Parathyroid adenoma (tissue), 2 donors: ENCODE measurements around the gene DGLUCY.

Experiments used
- H2AFZ ChIP-seq: fragments of 300-600 bp; sonication (generic); one replicate; pipeline ENCODE4 v1.7.0; 2017; ENCODE audit warnings: antibody characterized with exemption, mild to moderate bottlenecking
- H3K27ac ChIP-seq: fragments of 300-600 bp; sonication (generic); one replicate; pipeline ENCODE4 v1.7.0; 2017
- H3K27me3 ChIP-seq: fragments of 300-600 bp; sonication (generic); one replicate; pipeline ENCODE4 v1.7.0; 2017; ENCODE audit warnings: low read length; ENCODE audit not compliant: control insufficient read depth, insufficient read depth
- H3K36me3 ChIP-seq: fragments of 300-600 bp; sonication (generic); one replicate; pipeline ENCODE4 v1.7.0; 2017; ENCODE audit warnings: low read length; ENCODE audit not compliant: control insufficient read depth, insufficient read depth
- H3K4me1 ChIP-seq: fragments of 300-600 bp; sonication (generic); one replicate; pipeline ENCODE4 v1.7.0; 2017; ENCODE audit warnings: control low read depth
- H3K4me2 ChIP-seq: fragments of 300-600 bp; sonication (generic); one replicate; pipeline ENCODE4 v1.7.0; 2017; ENCODE audit warnings: low read length
- H3K4me3 ChIP-seq: fragments of 300-600 bp; sonication (generic); one replicate; pipeline ENCODE4 v1.7.0; 2017; ENCODE audit warnings: low read depth, low read length
- H3K79me2 ChIP-seq: fragments of 300-600 bp; sonication (generic); one replicate; pipeline ENCODE4 v1.7.0; 2017; ENCODE audit warnings: control low read depth
- H3K9ac ChIP-seq: fragments of 300-600 bp; sonication (generic); one replicate; pipeline ENCODE4 v1.7.0; 2017; ENCODE audit warnings: mild to moderate bottlenecking
- H3K9me3 ChIP-seq: fragments of 300-600 bp; sonication (generic); one replicate; pipeline ENCODE4 v1.7.0; 2017; ENCODE audit warnings: low read length; ENCODE audit not compliant: control insufficient read depth
- TF ChIP-seq, protein P1 (sequence below): fragments of 300-600 bp; sonication (generic); IDR thresholded peaks from one replicate; pipeline ENCODE4 v1.7.0; 2017; ENCODE audit warnings: antibody characterized with exemption, mild to moderate bottlenecking
- donor health status: primary hyperparathyroidism.

Gene DGLUCY

DNA sequence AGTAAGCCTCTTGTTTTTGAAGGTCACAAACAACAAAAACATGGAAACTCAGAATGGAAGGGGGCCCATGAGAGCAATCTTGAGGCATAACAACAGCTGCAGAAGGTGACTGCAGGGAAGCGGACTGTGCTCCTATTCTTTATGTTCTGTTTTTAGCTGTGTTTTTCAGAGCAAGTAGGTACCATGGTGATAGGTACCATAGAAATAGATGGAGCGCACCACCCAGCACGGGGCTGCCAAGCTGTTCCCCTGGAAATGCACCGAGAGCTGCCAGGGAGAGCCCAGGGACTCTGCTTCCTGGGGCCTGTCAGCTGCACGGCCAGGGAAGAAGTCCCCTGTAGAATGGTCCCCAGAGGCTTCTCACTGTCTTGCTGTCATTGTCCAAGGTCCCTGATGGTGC lies 32.8 kb downstream of the DGLUCY start:
- Histone ChIP-seq H3K36me3 (no peaks in the 10 kb centered on the region), H3K4me1 (no peaks in the 10 kb centered on the region), H3K9me3 (no peaks in the 10 kb centered on the region), H3K79me2 (peaks cover 18% of the 10 kb centered on the region), H3K27ac (no peak overlapping the region), H3K4me2 (no peak overlapping the region), H2AFZ (no peak overlapping the region), H3K27me3 (no peaks in the 10 kb centered on the region), H3K4me3 (no peak overlapping the region), H3K9ac (no peak overlapping the region)
- TF ChIP-seq, protein P1, sequence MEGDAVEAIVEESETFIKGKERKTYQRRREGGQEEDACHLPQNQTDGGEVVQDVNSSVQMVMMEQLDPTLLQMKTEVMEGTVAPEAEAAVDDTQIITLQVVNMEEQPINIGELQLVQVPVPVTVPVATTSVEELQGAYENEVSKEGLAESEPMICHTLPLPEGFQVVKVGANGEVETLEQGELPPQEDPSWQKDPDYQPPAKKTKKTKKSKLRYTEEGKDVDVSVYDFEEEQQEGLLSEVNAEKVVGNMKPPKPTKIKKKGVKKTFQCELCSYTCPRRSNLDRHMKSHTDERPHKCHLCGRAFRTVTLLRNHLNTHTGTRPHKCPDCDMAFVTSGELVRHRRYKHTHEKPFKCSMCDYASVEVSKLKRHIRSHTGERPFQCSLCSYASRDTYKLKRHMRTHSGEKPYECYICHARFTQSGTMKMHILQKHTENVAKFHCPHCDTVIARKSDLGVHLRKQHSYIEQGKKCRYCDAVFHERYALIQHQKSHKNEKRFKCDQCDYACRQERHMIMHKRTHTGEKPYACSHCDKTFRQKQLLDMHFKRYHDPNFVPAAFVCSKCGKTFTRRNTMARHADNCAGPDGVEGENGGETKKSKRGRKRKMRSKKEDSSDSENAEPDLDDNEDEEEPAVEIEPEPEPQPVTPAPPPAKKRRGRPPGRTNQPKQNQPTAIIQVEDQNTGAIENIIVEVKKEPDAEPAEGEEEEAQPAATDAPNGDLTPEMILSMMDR: no peak

DNA sequence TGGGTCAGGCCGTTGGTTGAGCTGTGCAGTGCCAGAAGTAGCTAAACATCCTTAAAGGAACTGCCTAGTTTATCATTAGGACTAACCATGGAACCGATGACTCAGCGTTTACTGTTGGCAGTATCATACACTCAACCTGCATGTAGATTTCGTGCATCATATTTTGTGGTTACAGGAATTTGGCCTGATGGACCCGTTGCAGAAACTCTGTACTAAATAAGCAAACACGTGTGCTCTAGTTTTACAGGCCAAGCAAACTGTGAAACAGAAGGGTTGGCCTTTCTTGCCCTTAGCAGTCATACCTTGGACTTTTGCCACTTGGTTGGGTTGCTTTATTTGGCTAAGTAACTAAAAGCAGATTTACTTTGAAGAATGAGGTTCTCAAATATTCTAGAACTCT lies 35.6 kb downstream of the DGLUCY start:
- Histone ChIP-seq H3K27ac (no peak overlapping the region), H3K79me2 (peaks cover 5% of the 10 kb centered on the region), H3K9me3 (no peaks in the 10 kb centered on the region), H3K4me2 (no peak overlapping the region), H3K4me1 (no peaks in the 10 kb centered on the region), H3K27me3 (no peaks in the 10 kb centered on the region), H2AFZ (no peak overlapping the region), H3K4me3 (no peak overlapping the region), H3K36me3 (no peaks in the 10 kb centered on the region), H3K9ac (no peak overlapping the region)
- TF ChIP-seq, protein P1: no peak

DNA sequence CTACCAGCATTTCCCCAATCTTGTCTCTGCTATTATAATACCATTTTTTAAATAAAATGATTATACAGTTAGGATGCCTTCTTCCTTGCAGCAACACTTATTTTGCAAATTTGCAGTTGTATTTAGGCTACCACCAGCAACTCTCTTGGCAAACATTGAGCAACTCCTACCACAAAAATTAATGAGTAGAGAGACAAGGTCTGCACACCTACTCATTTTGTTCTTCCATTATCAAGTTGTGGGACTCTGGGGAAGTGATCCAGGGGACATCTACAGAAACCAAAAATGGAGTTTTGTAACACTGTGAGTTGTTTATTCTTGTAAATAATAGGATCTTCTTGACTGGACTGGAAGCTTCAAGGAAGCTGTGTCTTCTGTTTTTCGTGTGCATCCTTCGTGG lies 38.6 kb downstream of the DGLUCY start:
- no peaks in the 10 kb centered on the region for H3K36me3 ChIP-seq
- no peak overlapping the region for H3K4me2 ChIP-seq
- H3K27ac ChIP-seq: no peak overlapping the region
- no peaks in the 10 kb centered on the region for H3K4me1 ChIP-seq
- no peaks in the 10 kb centered on the region for H3K27me3 ChIP-seq
- H3K9me3 ChIP-seq: no peaks in the 10 kb centered on the region
- H3K4me3 ChIP-seq: no peak overlapping the region
- TF ChIP-seq, protein P1: no peak
- no peak overlapping the region for H2AFZ ChIP-seq
- H3K9ac ChIP-seq: no peak overlapping the region
- peaks cover 11% of the 10 kb centered on the region for H3K79me2 ChIP-seq

DNA sequence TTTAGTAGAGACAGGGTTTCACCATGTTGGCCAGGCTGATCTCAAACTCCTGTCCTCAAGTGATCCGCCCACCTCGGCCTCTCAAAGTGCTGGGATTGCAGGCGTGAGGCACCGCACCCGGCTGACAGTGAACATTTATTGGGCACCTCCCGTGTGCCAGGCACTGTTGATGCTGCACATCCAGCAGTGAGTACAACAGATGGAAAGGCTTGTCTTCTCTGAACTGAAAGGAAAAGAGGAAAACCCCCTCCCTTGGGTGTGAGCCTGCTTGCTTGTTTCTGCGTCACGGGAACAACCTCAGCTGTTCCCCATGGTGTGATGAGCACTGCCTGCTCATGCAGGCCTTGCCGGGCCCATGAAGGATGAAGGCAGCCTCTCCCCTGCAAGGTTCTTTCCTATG lies 39.5 kb downstream of the DGLUCY start:
- Histone ChIP-seq H3K27me3 (no peaks in the 10 kb centered on the region), H2AFZ (no peak overlapping the region), H3K4me3 (no peak overlapping the region), H3K9me3 (no peaks in the 10 kb centered on the region), H3K36me3 (no peaks in the 10 kb centered on the region), H3K79me2 (peaks cover 10% of the 10 kb centered on the region), H3K4me1 (no peaks in the 10 kb centered on the region), H3K27ac (no peak overlapping the region), H3K9ac (no peak overlapping the region), H3K4me2 (no peak overlapping the region)
- TF ChIP-seq, protein P1: no peak

DNA sequence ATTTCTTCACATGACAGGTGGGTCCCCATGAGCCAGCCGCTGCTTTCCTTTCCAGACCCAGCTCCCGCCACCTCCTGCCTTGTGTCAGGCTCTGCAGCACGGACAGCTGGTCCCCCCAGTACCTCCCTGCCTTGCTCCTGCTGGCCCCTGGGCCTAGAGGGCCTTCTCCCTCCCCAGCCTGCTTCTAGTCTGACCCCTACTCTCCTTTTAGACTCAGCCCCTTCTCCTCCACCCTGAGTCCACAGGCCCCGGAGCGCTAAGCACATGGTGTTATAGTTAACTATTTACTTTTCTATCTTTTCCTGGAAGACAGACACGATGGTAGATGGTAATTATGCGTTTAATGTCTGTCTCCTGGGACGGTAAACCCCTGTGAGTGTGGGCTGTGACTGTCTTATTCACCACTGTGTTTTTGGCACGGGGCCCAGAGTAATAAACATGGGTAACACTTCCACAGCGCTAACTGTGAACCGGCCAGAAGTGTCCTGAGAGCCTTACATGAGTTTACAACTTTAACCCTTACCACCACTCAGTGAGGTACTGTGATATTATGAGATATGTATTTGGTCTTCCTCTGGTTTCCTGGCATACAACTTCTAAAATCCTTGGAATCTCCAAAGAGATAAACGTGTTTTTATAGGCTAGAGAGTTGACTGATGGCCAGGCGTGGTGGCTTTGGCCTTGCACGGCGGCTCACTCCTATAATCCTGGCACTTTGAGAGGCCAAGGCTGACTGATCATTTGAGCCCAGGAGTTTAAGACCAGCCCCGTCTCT lies 41.2 kb downstream of the DGLUCY start:
- Histone ChIP-seq H3K36me3 (no peaks in the 10 kb centered on the region), H3K4me1 (no peaks in the 10 kb centered on the region), H3K9me3 (no peaks in the 10 kb centered on the region), H3K4me3 (no peak overlapping the region), H3K27me3 (no peaks in the 10 kb centered on the region), H3K79me2 (peaks cover 8% of the 10 kb centered on the region), H3K9ac (no peak overlapping the region), H2AFZ (no peak overlapping the region), H3K4me2 (no peak overlapping the region), H3K27ac (no peak overlapping the region)
- TF ChIP-seq, protein P1: no peak
